Natural killer cell (primary cell): ENCODE data around the gene COL1A1. TPM values are rescaled to one million over a fixed set of nuclear protein-coding genes. Genes with fewer than 3 reads are reported as not detected.
A peak's percentile ranks its signal among the peaks of the same experiment; 100 is the strongest.

Source experiments
- ATAC-seq, 3 donors: fragments of 150-1000 bp in 2 of 3; fragments of 200-7000 bp in 1 of 3; cut with Tn5 transposase; 1 replicate in 1 of 3; 2 replicates in 2 of 3; pipeline ENCODE4 v1.10.0; 2021; ENCODE audit warnings: mild to moderate bottlenecking in 2 of 3, moderate library complexity in 2 of 3
- DNase-seq, 2 donors: peaks; one replicate each; pipeline versions ENCODE4 v3.0.0 to v3.0.0-alpha.2; 2013 to 2021; ENCODE audit warnings: mixed read lengths in 1 of 2
- H3K27ac ChIP-seq: one replicate; pipeline ENCODE4 v1.5.1; 2013; ENCODE audit warnings: mild to moderate bottlenecking, low read length
- H3K27me3 ChIP-seq: one replicate; pipeline ENCODE4 v1.6.1; 2013; ENCODE audit warnings: low read length; ENCODE audit not compliant: control insufficient read depth, insufficient read depth
- H3K36me3 ChIP-seq: one replicate; pipeline ENCODE4 v1.6.1; 2013; ENCODE audit warnings: low read length; ENCODE audit not compliant: control insufficient read depth, insufficient read depth
- H3K4me1 ChIP-seq: one replicate; pipeline ENCODE4 v1.6.1; 2013; ENCODE audit warnings: low read length; ENCODE audit not compliant: control insufficient read depth, insufficient read depth
- H3K4me3 ChIP-seq: one replicate; pipeline ENCODE4 v1.5.1; 2013; ENCODE audit warnings: low read length
- H3K9me3 ChIP-seq: one replicate; pipeline ENCODE4 v1.6.1; 2013; ENCODE audit warnings: low read length; ENCODE audit not compliant: control insufficient read depth, insufficient read depth
- H3K27ac Mint-ChIP-seq, 2 donors: one replicate each; pipeline ENCODE4 v1.8.0; 2022; ENCODE audit warnings: mild to moderate bottlenecking in 2 of 2, mixed read lengths in 2 of 2, moderate library complexity in 1 of 2
- H3K27me3 Mint-ChIP-seq, 2 donors: one replicate each; pipeline ENCODE4 v1.8.0; 2022; ENCODE audit warnings: low read depth in 2 of 2, mixed read lengths in 2 of 2
- H3K36me3 Mint-ChIP-seq: one replicate; pipeline ENCODE4 v1.8.0; 2022; ENCODE audit warnings: mixed read lengths
- H3K4me1 Mint-ChIP-seq, 2 donors: one replicate each; pipeline ENCODE4 v1.8.0; 2022; ENCODE audit warnings: mixed read lengths in 2 of 2
- H3K4me3 Mint-ChIP-seq: one replicate; pipeline ENCODE4 v1.8.0; 2022; ENCODE audit warnings: mild to moderate bottlenecking, moderate library complexity, mixed read lengths
- H3K9me3 Mint-ChIP-seq, 2 donors: one replicate each; pipeline ENCODE4 v1.8.0; 2022; ENCODE audit warnings: mixed read lengths in 2 of 2
- CTCF ChIP-seq: fragments of 200-600 bp; IDR thresholded peaks from one replicate; pipeline ENCODE4 v1.8.0; 2022; ENCODE audit warnings: antibody characterized with exemption
- WGBS: methylation state at CpG from one replicate; pipeline ENCODE4 v1.1.7; 2013; ENCODE audit warnings: missing lambda C conversion rate; ENCODE audit not compliant: insufficient coverage; 5-methylcytosine and 5-hydroxymethylcytosine counted together
- intact Hi-C: fragments of 100-400 bp; cut with micrococcal nuclease; formaldehyde crosslinking; loops from one replicate; pipeline ENCODE4 v1.14.2; 2022
- total RNA-seq, 4 donors: library from RNA; stranded (reverse); fragments of 120-200 nt in 1 of 4; gene quantifications; one replicate each; pipeline versions ENCODE4 v1.2.3 to v1.2.4, GENCODE V29; 2013 to 2022

Gene COL1A1
- total RNA-seq: 1 to 10 TPM; 2.3 to 7.5 (median 2.6) TPM
- total RNA-seq (2013): 0.14 TPM

GRCh38 chr17:50201276-50201854 is at the start of gene COL1A1:
TSS of gene COL1A1 (minus strand) at chr17:50201631. CDS start at chr17:50201513, 118 bp downstream.
- 12% methylated on average over 32 of the region's 34 CpGs for WGBS
- no peaks in the 10 kb centered on the region for H3K36me3 Mint-ChIP-seq
- H3K27me3 Mint-ChIP-seq: peaks cover 59 to 68% of the 10 kb centered on the region in 2 donors
- no peak for DNase-seq
- H3K4me1 Mint-ChIP-seq: peaks cover 13 to 19% of the 10 kb centered on the region in 2 donors
- H3K27ac Mint-ChIP-seq: peak within 1 kb of the TSS in 1 of 2 donors; percentile 81
- Histone ChIP-seq H3K36me3 (no peaks in the 10 kb centered on the region), H3K27me3 (peaks cover 24% of the 10 kb centered on the region), H3K9me3 (no peaks in the 10 kb centered on the region), H3K27ac (no peak within 1 kb of the TSS), H3K4me1 (peaks cover 17% of the 10 kb centered on the region), H3K4me3 (peak within 1 kb of the TSS; percentile 37)
- ATAC-seq: no peak
- peak within 1 kb of the TSS; percentile 73 for H3K4me3 Mint-ChIP-seq
- H3K9me3 Mint-ChIP-seq: no peaks in the 10 kb centered on the region
- intact Hi-C loops: no loop called here
- TF ChIP-seq CTCF: no peak

- DNase-seq (no peak), ATAC-seq (no peak)
- intact Hi-C loops: no loop called here
- H3K27me3 ChIP-seq: peaks cover 2% of the 10 kb centered on the region
- no peak overlapping the region for H3K4me3 Mint-ChIP-seq
- H3K27me3 Mint-ChIP-seq: peaks cover 18 to 51% of the 10 kb centered on the region in 2 donors
- H3K36me3 Mint-ChIP-seq: peaks cover 21% of the 10 kb centered on the region
- no peak for TF ChIP-seq CTCF
- H3K27ac ChIP-seq: no peak overlapping the region
- H3K27ac Mint-ChIP-seq: no peak overlapping the region
- H3K36me3 ChIP-seq: no peaks in the 10 kb centered on the region
- no peak overlapping the region for H3K4me3 ChIP-seq
- WGBS: 88% methylated on average over 2 of the region's 2 CpGs
- H3K4me1 Mint-ChIP-seq: no peaks in the 10 kb centered on the region
- peaks cover 7% of the 10 kb centered on the region in 2 donors for H3K9me3 Mint-ChIP-seq
- H3K9me3 ChIP-seq: no peaks in the 10 kb centered on the region
- H3K4me1 ChIP-seq: no peaks in the 10 kb centered on the region
Observed at GRCh38 chr17:50248255-50248654, 46.8 kb upstream of the COL1A1 start.

GRCh38 chr17:50244771-50245170 is 43.3 kb upstream of the COL1A1 start:
- intact Hi-C loops: no loop called here
- Histone ChIP-seq H3K36me3 (no peaks in the 10 kb centered on the region), H3K27ac (no peak overlapping the region), H3K27me3 (peaks cover 2% of the 10 kb centered on the region), H3K9me3 (no peaks in the 10 kb centered on the region), H3K4me1 (no peaks in the 10 kb centered on the region), H3K4me3 (no peak overlapping the region)
- TF ChIP-seq CTCF: no peak
- Mint-ChIP-seq H3K36me3 (peaks cover 20% of the 10 kb centered on the region), H3K4me3 (no peak overlapping the region), H3K27me3 (peaks cover 21 to 42% of the 10 kb centered on the region in 2 donors), H3K4me1 (no peaks in the 10 kb centered on the region), H3K9me3 (peaks cover 7% of the 10 kb centered on the region in 2 donors), H3K27ac (no peak overlapping the region)
- ATAC-seq: no peak
- WGBS: 93% methylated on average over 6 of the region's 6 CpGs
- DNase-seq: no peak

- no peaks in the 10 kb centered on the region for H3K36me3 ChIP-seq
- no peaks in the 10 kb centered on the region for H3K4me1 ChIP-seq
- H3K9me3 Mint-ChIP-seq: no peaks in the 10 kb centered on the region
- no peak for ATAC-seq
- no peaks in the 10 kb centered on the region for H3K36me3 Mint-ChIP-seq
- H3K4me1 Mint-ChIP-seq: no peaks in the 10 kb centered on the region
- no peak overlapping the region for H3K27ac ChIP-seq
- no peak overlapping the region for H3K27ac Mint-ChIP-seq
- DNase-seq: no peak
- H3K27me3 ChIP-seq: peaks cover 3% of the 10 kb centered on the region
- intact Hi-C loops: no loop called here
- no peak overlapping the region for H3K4me3 ChIP-seq
- no peak for TF ChIP-seq CTCF
- peaks cover 20 to 32% of the 10 kb centered on the region in 2 donors for H3K27me3 Mint-ChIP-seq
- H3K4me3 Mint-ChIP-seq: no peak overlapping the region
- H3K9me3 ChIP-seq: no peaks in the 10 kb centered on the region
- WGBS: 87% methylated on average over 3 of the region's 5 CpGs
Observed at GRCh38 chr17:50241431-50241830, 40.0 kb upstream of the COL1A1 start.
